Measurements from ENCODE around the gene BSG. TPM values are rescaled to one million over a fixed set of nuclear protein-coding genes. Genes with fewer than 3 reads are reported as not detected.

The BSG gene
- total and polyA plus RNA-seq, 10 of the 15 experiments (the other 5 are each of a cell fraction or from before 2014, with no cell fraction given): 2.8 to 297 (median 199) TPM

- TF ChIP-seq ZBTB11 (CRISPR knock-in tag; IDR thresholded peaks at IDR 0.05) (no peak), SMAD1 (IDR thresholded peaks at IDR 0.05; ENCODE audit: low read depth, partially characterized antibody) (no peak), FOXM1 (IDR thresholded peaks at IDR 0.05; ENCODE audit: low read depth, low read length) (no peak), CEBPB (IDR thresholded peaks at IDR 0.05; ENCODE audit: borderline replicate concordance in 1 of 2, low read depth in 2 of 2, low read length in 2 of 2) (no peak), MEF2A (IDR thresholded peaks at IDR 0.05; ENCODE audit: insufficient read depth, low read depth, low read length) (no peak), BCL3 (IDR thresholded peaks at IDR 0.05; ENCODE audit: borderline replicate concordance, insufficient read depth, low read depth, low read length, poor library complexity, severe bottlenecking) (no peak), TARDBP (IDR thresholded peaks at IDR 0.05; ENCODE audit: borderline replicate concordance) (no peak), RCOR1 (conservative IDR thresholded peaks at IDR 0.05; ENCODE audit: low read depth, low read length) (no peak), PKNOX1 (IDR thresholded peaks at IDR 0.05) (no peak), NR2F1 (conservative IDR thresholded peaks at IDR 0.05) (peak; percentile 46; the same call in 1 of the 2 replicates), USF2 (IDR thresholded peaks at IDR 0.05; ENCODE audit: borderline replicate concordance, low read depth, low read length) (no peak), CBFB (IDR thresholded peaks at IDR 0.05; ENCODE audit: low read depth) (no peak), USF1 (IDR thresholded peaks at IDR 0.05; ENCODE audit: borderline replicate concordance, extremely low read length, insufficient read depth, low read depth, low read length) (no peak), E2F4 (IDR thresholded peaks at IDR 0.05; ENCODE audit: low read depth, low read length) (no peak), BHLHE40 (IDR thresholded peaks at IDR 0.05; ENCODE audit: borderline replicate concordance in 1 of 2, low read depth in 2 of 2, low read length in 1 of 2) (peak in 1 of 2 experiments; percentile 33; a peak in 1 of 4 replicates), TCF3 (IDR thresholded peaks at IDR 0.05; ENCODE audit: borderline replicate concordance, insufficient read depth, low read depth, low read length) (no peak), GATAD2B (conservative IDR thresholded peaks at IDR 0.05; ENCODE audit: low read depth) (0 out of 2 replicates have a peak, but pooled peaks have one; percentile 49), HDGF (IDR thresholded peaks at IDR 0.05) (no peak), LARP7 (IDR thresholded peaks at IDR 0.05) (0 out of 2 replicates have a peak, but pooled peaks have one; percentile 29), SUPT20H (IDR thresholded peaks at IDR 0.05; ENCODE audit: borderline replicate concordance, control insufficient read depth, low read depth, low read length) (no peak)
These were observed 37.8 kb downstream of the BSG start (continued) for GRCh38 chr19:610071-610800.
